ENCODE data around the gene CCDC142.

- TF ChIP-seq CTCF (IDR thresholded peaks at IDR 0.05) (no peak), EP300 (IDR thresholded peaks at IDR 0.05) (no peak), POLR2A (IDR thresholded peaks at IDR 0.05) (no peak)
Observed at GRCh38 chr2:74462786-74463105, 20.1 kb downstream of the CCDC142 start.
